Measurements from ENCODE around the gene ZFAND3.

DNA sequence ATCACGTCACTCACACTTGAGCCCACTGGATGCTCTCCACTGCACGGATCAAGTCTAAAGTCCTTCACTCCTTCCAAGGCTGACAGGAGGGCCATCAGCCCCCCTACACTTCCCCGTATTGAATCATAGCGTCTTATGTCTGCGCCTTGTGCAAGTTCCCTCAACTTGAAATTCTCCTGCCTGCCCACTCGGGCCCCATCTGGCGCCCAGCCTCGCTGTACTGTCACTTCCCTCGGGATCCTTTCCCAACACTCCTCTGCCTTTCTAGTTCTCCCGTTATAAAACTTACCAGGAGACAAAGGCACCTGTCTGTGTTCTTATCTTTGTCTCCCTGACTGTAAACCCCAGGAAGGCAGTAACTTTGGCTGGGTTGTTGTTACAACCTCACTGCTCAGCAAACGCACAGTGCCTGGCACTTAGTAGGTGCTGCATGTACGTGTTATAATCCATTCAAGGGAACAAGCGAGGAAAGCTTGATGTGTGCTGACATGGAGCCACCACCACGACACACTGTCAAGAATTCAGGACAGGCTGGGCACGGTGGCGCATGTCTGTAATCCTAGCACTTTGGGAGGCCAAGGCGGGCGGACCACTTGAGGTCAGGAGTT, 33.8 kb upstream of the ZFAND3 start:
- TF ChIP-seq, protein P1, sequence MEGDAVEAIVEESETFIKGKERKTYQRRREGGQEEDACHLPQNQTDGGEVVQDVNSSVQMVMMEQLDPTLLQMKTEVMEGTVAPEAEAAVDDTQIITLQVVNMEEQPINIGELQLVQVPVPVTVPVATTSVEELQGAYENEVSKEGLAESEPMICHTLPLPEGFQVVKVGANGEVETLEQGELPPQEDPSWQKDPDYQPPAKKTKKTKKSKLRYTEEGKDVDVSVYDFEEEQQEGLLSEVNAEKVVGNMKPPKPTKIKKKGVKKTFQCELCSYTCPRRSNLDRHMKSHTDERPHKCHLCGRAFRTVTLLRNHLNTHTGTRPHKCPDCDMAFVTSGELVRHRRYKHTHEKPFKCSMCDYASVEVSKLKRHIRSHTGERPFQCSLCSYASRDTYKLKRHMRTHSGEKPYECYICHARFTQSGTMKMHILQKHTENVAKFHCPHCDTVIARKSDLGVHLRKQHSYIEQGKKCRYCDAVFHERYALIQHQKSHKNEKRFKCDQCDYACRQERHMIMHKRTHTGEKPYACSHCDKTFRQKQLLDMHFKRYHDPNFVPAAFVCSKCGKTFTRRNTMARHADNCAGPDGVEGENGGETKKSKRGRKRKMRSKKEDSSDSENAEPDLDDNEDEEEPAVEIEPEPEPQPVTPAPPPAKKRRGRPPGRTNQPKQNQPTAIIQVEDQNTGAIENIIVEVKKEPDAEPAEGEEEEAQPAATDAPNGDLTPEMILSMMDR (IDR thresholded peaks at IDR 0.05; ENCODE audit: insufficient read depth, low read depth, low read length): no peak
- no peak for TF ChIP-seq EZH2 (IDR thresholded peaks at IDR 0.05; ENCODE audit: insufficient read depth, low read length)

Data from astrocyte (in vitro differentiated cells and primary cell).